Breast epithelium (tissue), 3 donors: Measurements from ENCODE around the gene MACROD2.

ENCODE experiments used
- CTCF ChIP-seq, 3 donors: fragments of 450-650 bp; IDR thresholded peaks; one replicate each; pipeline ENCODE4 v1.5.1; 2016 to 2017; ENCODE audit warnings: antibody characterized with exemption in 3 of 3, mild to moderate bottlenecking in 3 of 3, moderate library complexity in 3 of 3
- POLR2A ChIP-seq: fragments of 450-650 bp; IDR thresholded peaks from one replicate; pipeline ENCODE4 v1.6.1; 2016; ENCODE audit warnings: antibody characterized with exemption, mild to moderate bottlenecking, moderate library complexity
- POLR2AphosphoS5 ChIP-seq, 3 donors: sonication (generic); formaldehyde crosslinking; IDR thresholded peaks; one replicate each; pipeline ENCODE4 v1.6.1; 2017; ENCODE audit warnings: antibody characterized with exemption in 3 of 3

- TF ChIP-seq CTCF (IDR thresholded peaks at IDR 0.05) (no peak), POLR2A (no peak), POLR2AphosphoS5 (IDR thresholded peaks at IDR 0.05) (no peak)
Measured at GRCh38 chr20:14744723-14745122, 749.4 kb downstream of the MACROD2 start.
